A549 (cell line): Measurements from ENCODE around the gene GLYATL3. TPM values are rescaled to one million over a fixed set of nuclear protein-coding genes. Genes with fewer than 3 reads are reported as not detected.
"Not testable (repeated sequence)": the region's sequence is repeated elsewhere in the genome, so short reads cannot be mapped to it uniquely, and the experiment has no call there.

Source experiments
- ATAC-seq, 2 experiments: fragments of 200-7000 bp in 1 of 2; fragments of >200 bp in 1 of 2; cut with Nextera tagmentation in 1 of 2; cut with Tn5 transposase in 1 of 2; 3 replicates each; pipeline versions ENCODE4 v1.8.0 to v1.9.1; 2018 to 2020; ENCODE audit warnings: mild to moderate bottlenecking in 1 of 2, moderate library complexity in 1 of 2
- CTCF ChIA-PET: fragments of 300-600 bp; sonication (Branson Sonifier 250); formaldehyde crosslinking; extraction: SDS; loops from one replicate; lab custom pipeline; 2021; ENCODE audit warnings: antibody characterized with exemption, inconsistent platforms; lab: Yijun Ruan, JAX
- POLR2A ChIA-PET: fragments of 350-600 bp; formaldehyde crosslinking; extraction: SDS; loops from one replicate; lab custom pipeline; 2021; ENCODE audit warnings: antibody characterized with exemption, inconsistent platforms; lab: Yijun Ruan, JAX
- DNase-seq, 2 experiments: peaks; one replicate each; pipeline versions ENCODE4 v3.0.0 to v3.0.0-alpha.2; 2011 to 2016; ENCODE audit warnings: low read depth in 1 of 2, low spot score in 1 of 2
- FAIRE-seq: peaks from 2 replicates; lab custom pipeline; 2011; peaks lifted over from hg19 to GRCh38; lab: Jason Lieb, UNC
- H3K27ac ChIP-seq, 2 experiments: fragments of >200 bp; sonication (Bioruptor Twin); formaldehyde crosslinking; 3 replicates each; pipeline ENCODE4 v1.5.1; 2016 to 2017
- H3K4me1 ChIP-seq: fragments of >200 bp; sonication (Bioruptor Twin); formaldehyde crosslinking; 3 replicates; pipeline ENCODE4 v1.6.1; 2016
- H3K4me2 ChIP-seq: fragments of >200 bp; sonication (Bioruptor Twin); formaldehyde crosslinking; 3 replicates; pipeline ENCODE4 v1.6.1; 2016
- H3K4me3 ChIP-seq: fragments of >200 bp; sonication (Bioruptor Twin); formaldehyde crosslinking; 3 replicates; pipeline ENCODE4 v1.5.1; 2016
- H3K9me3 ChIP-seq: fragments of >200 bp; sonication (Bioruptor Twin); formaldehyde crosslinking; 3 replicates; pipeline ENCODE4 v1.6.1; 2016
- CBX8 ChIP-seq: fragments of 200-600 bp; sonication (generic); IDR thresholded peaks from 2 replicates; pipeline ENCODE4 v1.6.1; 2016
- CHD2 ChIP-seq: fragments of 150-350 bp; IDR thresholded peaks from 2 replicates; pipeline ENCODE4 v1.6.1; 2014; ENCODE audit warnings: low read length; ENCODE audit not compliant: partially characterized antibody
- CTCF ChIP-seq: fragments of >200 bp; sonication (Bioruptor Twin); formaldehyde crosslinking; IDR thresholded peaks from 3 replicates; pipeline ENCODE4 v1.5.1; 2016
- EHMT2 ChIP-seq: fragments of 200-600 bp; sonication (generic); IDR thresholded peaks from 2 replicates; pipeline ENCODE4 v1.6.1; 2016; ENCODE audit warnings: antibody characterized with exemption, low read depth, mild to moderate bottlenecking, moderate library complexity
- EP300 ChIP-seq, 2 experiments: fragments of >200 bp; sonication (Bioruptor Twin); formaldehyde crosslinking; IDR thresholded peaks; 2 replicates in 1 of 2; 3 replicates in 1 of 2; pipeline ENCODE4 v1.6.1; 2016 to 2017
- FOSB ChIP-seq: fragments of 250-450 bp; sonication (Bioruptor Pico); IDR thresholded peaks from 2 replicates; pipeline ENCODE4 v1.5.0; 2020; ENCODE audit warnings: mild to moderate bottlenecking, moderate library complexity
- FOXS1 ChIP-seq: fragments of 250-450 bp; sonication (Bioruptor Pico); IDR thresholded peaks from 2 replicates; pipeline ENCODE4 v1.5.0; 2020; ENCODE audit warnings: mild to moderate bottlenecking, moderate library complexity
- HOXA7 ChIP-seq: fragments of 250-450 bp; sonication (Bioruptor Pico); IDR thresholded peaks from 2 replicates; pipeline ENCODE4 v1.5.0; 2020; ENCODE audit warnings: mild to moderate bottlenecking, moderate library complexity
- HOXB13 ChIP-seq: fragments of 250-450 bp; sonication (Bioruptor Pico); IDR thresholded peaks from 2 replicates; pipeline ENCODE4 v1.5.0; 2020; ENCODE audit warnings: low read depth, mild to moderate bottlenecking, moderate library complexity
- KDM5A ChIP-seq: fragments of 200-600 bp; sonication (generic); IDR thresholded peaks from 2 replicates; pipeline ENCODE4 v1.6.1; 2016; ENCODE audit warnings: antibody characterized with exemption, mild to moderate bottlenecking
- MYC ChIP-seq: IDR thresholded peaks from 2 replicates; pipeline ENCODE4 v1.6.1; 2012; ENCODE audit warnings: mild to moderate bottlenecking, inconsistent platforms, low read length, improper control_type of control experiment, borderline replicate concordance
- NFE2L2 ChIP-seq: fragments of 150-350 bp; conservative IDR thresholded peaks from 2 replicates; pipeline ENCODE4 v1.6.1; 2014; ENCODE audit warnings: low read length
- NR3C1 ChIP-seq: fragments of >200 bp; sonication (Bioruptor Twin); formaldehyde crosslinking; IDR thresholded peaks from 3 replicates; pipeline ENCODE4 v1.6.1; 2017
- REST ChIP-seq: fragments of 200-600 bp; sonication (generic); IDR thresholded peaks from 2 replicates; pipeline ENCODE4 v1.6.1; 2016; ENCODE audit warnings: antibody characterized with exemption, mild to moderate bottlenecking, moderate library complexity
- RFX5 ChIP-seq: fragments of 450-650 bp; IDR thresholded peaks from 2 replicates; pipeline ENCODE4 v1.7.1; 2014; ENCODE audit warnings: antibody characterized with exemption, mild to moderate bottlenecking, moderate library complexity
- RNF2 ChIP-seq: fragments of 200-600 bp; sonication (generic); IDR thresholded peaks from 2 replicates; pipeline ENCODE4 v1.6.1; 2016; ENCODE audit warnings: low read depth, mild to moderate bottlenecking, antibody characterized with exemption, moderate library complexity, borderline replicate concordance
- TFCP2L1 ChIP-seq: fragments of 250-450 bp; sonication (Bioruptor Pico); IDR thresholded peaks from 2 replicates; pipeline ENCODE4 v1.5.0; 2021; ENCODE audit warnings: mild to moderate bottlenecking
- WGBS: methylation state at CpG from one replicate; pipeline ENCODE4 v1.1.6; 2017; ENCODE audit errors: missing lambda C conversion rate; 5-methylcytosine and 5-hydroxymethylcytosine counted together
- polyA plus RNA-seq, 4 experiments: library from polyadenylated mRNA; depleted of rRNA in 3 of 4; stranded (reverse); fragments of >200 nt; fragmentation: RNase III in 1 of 4; extraction: RNeasy Plus Mini Kit Qiagen cat#74134 plus additional on column Dnase treatment in 1 of 4; gene quantifications; 2 replicates in 3 of 4; 3 replicates in 1 of 4; pipeline ENCODE4 v1.2.3, GENCODE V29; 2011 to 2017

Gene GLYATL3
- polyA plus RNA-seq, 2 of the 4 experiments (the other 2 are of a cell fraction), result not detected

- ChIA-PET CTCF (interaction anchor here (0.9 to 1.1 kb wide), 3 partner anchors 17 to 156 kb away, joined by 3 to 4 read pairs (median 3); no protein-coding TSS in a partner anchor), POLR2A (no interaction called here)
- no peak overlapping the region for H3K4me3 ChIP-seq
- TF ChIP-seq EHMT2 (no peak), REST (no peak)
- ATAC-seq, result no peak
- no peak overlapping the region for H3K27ac ChIP-seq
- 72% methylated on average over 2 of the region's 2 CpGs for WGBS
- no peak for FAIRE-seq
- no peak for DNase-seq
- H3K4me1 ChIP-seq, result peaks cover 13% of the 10 kb centered on the region; the same call in 2 of the 3 replicates
- no peaks in the 10 kb centered on the region for H3K9me3 ChIP-seq
- peak overlapping the region; percentile 85 for H3K4me2 ChIP-seq
Observed at GRCh38 chr6:49464691-49465090, 35.0 kb upstream of the GLYATL3 start.

- no peak for FAIRE-seq
- WGBS, result 93% methylated on average over 9 of the region's 9 CpGs
- no peaks in the 10 kb centered on the region for H3K9me3 ChIP-seq
- peaks cover 7% of the 10 kb centered on the region; the same call in 1 of the 3 replicates for H3K4me1 ChIP-seq
- DNase-seq, result no peak
- H3K4me2 ChIP-seq, result no peak overlapping the region
- ChIA-PET POLR2A (no interaction called here), CTCF (interaction anchor here (1.4 kb wide), 1 partner anchor 15 kb away, joined by 3 read pairs; no protein-coding TSS in a partner anchor)
- H3K4me3 ChIP-seq, result no peak overlapping the region
- no peak for ATAC-seq
- TF ChIP-seq FOSB (CRISPR knock-in tag), result no peak
- TF ChIP-seq NFE2L2, result no peak
- no peak for TF ChIP-seq HOXA7
- no peak for TF ChIP-seq RFX5
- no peak for TF ChIP-seq MYC
- no peak for TF ChIP-seq KDM5A
- no peak for TF ChIP-seq CHD2
- no peak for TF ChIP-seq TFCP2L1
- no peak for TF ChIP-seq NR3C1
- no peak for TF ChIP-seq REST
- TF ChIP-seq CTCF, result no peak
- TF ChIP-seq HOXB13, result no peak
- TF ChIP-seq EP300 (IDR thresholded peaks at IDR 0.05), result no peak
- TF ChIP-seq FOXS1 (CRISPR knock-in tag), result no peak
- no peak for TF ChIP-seq CBX8
- no peak for TF ChIP-seq RNF2
- H3K27ac ChIP-seq, result no peak overlapping the region
Observed at GRCh38 chr6:49468042-49468441, 31.7 kb upstream of the GLYATL3 start.

- DNase-seq, ATAC-seq, H3K27ac ChIP-seq, H3K4me3 ChIP-seq, H3K9me3 ChIP-seq, FAIRE-seq, CTCF ChIA-PET, POLR2A ChIA-PET, H3K4me1 ChIP-seq, H3K4me2 ChIP-seq: not testable (repeated sequence)
- 63% methylated on average over 2 of the region's 2 CpGs for WGBS
Observed at GRCh38 chr6:49476564-49476963, 23.2 kb upstream of the GLYATL3 start.
